ENCODE results near the gene RASGRF2. TPM values are rescaled to one million over a fixed set of nuclear protein-coding genes. Genes with fewer than 3 reads are reported as not detected.

RASGRF2 gene, protein sequence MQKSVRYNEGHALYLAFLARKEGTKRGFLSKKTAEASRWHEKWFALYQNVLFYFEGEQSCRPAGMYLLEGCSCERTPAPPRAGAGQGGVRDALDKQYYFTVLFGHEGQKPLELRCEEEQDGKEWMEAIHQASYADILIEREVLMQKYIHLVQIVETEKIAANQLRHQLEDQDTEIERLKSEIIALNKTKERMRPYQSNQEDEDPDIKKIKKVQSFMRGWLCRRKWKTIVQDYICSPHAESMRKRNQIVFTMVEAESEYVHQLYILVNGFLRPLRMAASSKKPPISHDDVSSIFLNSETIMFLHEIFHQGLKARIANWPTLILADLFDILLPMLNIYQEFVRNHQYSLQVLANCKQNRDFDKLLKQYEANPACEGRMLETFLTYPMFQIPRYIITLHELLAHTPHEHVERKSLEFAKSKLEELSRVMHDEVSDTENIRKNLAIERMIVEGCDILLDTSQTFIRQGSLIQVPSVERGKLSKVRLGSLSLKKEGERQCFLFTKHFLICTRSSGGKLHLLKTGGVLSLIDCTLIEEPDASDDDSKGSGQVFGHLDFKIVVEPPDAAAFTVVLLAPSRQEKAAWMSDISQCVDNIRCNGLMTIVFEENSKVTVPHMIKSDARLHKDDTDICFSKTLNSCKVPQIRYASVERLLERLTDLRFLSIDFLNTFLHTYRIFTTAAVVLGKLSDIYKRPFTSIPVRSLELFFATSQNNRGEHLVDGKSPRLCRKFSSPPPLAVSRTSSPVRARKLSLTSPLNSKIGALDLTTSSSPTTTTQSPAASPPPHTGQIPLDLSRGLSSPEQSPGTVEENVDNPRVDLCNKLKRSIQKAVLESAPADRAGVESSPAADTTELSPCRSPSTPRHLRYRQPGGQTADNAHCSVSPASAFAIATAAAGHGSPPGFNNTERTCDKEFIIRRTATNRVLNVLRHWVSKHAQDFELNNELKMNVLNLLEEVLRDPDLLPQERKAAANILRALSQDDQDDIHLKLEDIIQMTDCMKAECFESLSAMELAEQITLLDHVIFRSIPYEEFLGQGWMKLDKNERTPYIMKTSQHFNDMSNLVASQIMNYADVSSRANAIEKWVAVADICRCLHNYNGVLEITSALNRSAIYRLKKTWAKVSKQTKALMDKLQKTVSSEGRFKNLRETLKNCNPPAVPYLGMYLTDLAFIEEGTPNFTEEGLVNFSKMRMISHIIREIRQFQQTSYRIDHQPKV (N-terminal part only)
- total RNA-seq, result 3.9 and 5.4 TPM in 2 replicates

GRCh38 chr5:80959768-80960442, at the start of gene RASGRF2:
Gene RASGRF2, plus strand, starts transcription at chr5:80960363. Its CDS starts 376 bp downstream, at chr5:80960739.

DNA sequence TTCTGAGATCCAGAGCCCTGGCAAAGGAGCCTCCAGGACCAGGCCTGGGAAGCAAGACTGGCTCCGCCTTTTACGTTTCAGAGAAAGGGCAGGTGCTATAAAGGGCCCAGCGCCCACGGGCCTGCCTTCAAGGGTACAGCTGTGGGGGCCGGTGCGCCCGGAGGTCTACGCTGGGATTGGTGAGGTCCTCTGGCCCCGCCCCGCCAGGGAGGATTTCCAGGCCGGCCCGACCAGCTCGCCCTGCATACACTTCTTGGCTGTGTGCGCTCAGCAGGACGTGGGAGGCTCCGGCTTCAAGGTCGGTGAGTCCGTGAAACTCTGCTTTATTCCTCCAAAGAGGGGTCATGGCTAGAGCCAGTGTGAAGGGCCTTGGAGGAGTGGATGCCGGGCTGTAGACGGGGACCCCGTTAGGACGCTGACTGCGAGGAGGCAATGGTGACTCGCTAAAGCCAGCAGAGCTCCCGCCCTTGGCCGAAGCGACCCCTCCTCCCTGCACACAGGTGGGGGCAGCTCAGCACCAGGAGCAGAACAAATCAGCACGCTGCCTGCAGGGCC, 273.0 kb downstream of the RASGRF2 start, which contains the start of gene CKMT2:
Gene CKMT2, plus strand, starts transcription at position 243 of the 555 bp plus-strand sequence. CDS start 17,811 bp downstream, outside the sequence.

Data from regular cardiac myocyte (primary cell).